GM21786 (cell line): ENCODE data around the gene CYB561A3.

Experiments
- ATAC-seq: cut with Tn5 transposase; IDR thresholded peaks from one replicate; pipeline ENCODE4 v1.9.1; 2021; ENCODE audit not compliant: unreplicated experiment

Gene CYB561A3

DNA sequence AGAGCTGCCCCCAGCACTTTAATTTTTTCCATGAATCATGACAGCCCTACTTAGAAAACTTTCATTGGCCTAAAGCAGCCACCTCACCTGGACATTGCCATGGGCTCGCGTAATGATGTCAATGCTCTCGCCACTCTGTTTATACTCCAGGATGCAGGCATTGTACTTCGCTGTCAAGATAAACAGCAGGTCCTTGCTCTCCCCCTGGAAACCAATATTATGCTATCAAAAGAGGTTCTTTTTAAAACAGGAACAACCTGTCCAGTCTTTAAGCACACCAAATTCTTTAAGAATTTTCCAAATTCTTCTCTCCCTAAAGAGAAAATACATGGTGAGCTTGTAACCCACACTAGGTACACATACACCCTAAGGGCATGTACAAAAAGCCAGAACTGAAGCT lies 31.8 kb downstream of the CYB561A3 start:
- ATAC-seq = no peak

DNA sequence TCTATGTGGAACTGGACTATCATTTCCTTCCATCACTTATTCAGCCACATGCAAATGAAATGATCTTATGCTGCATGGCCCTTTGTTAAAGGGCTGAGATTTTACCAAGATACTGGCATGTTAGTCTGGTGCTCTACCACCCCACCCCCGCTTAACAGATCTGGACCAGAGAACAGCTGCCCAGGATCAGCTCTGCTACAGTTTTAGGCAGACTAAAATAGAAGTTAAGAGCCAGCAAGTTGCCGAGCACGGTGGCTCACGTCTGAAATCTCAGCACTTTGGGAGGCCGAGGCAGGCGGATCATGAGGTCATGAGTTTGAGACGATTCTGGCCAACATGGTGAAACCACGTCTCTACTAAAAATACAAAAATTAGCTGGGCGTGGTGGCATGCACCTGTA lies 33.3 kb downstream of the CYB561A3 start:
- no peak for ATAC-seq

DNA sequence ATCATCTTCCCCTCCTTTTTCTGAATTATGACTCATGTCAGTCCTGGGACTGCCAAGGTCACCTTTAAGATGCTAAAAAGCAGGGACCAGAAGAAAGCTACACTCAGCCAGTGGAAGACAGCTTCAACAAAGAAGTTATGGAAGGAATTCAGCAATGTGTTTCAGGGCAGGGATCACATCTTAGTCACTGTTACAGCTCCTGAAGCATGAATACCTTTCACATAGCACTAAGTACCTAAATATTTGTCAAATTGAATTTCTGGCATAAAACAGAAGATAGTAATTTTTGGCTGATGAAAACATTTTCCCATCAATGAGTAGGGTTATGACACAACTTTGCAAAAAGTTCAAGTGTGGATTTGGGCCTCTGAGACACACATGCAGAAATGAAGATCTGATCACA lies 34.0 kb downstream of the CYB561A3 start:
- ATAC-seq = no peak

DNA sequence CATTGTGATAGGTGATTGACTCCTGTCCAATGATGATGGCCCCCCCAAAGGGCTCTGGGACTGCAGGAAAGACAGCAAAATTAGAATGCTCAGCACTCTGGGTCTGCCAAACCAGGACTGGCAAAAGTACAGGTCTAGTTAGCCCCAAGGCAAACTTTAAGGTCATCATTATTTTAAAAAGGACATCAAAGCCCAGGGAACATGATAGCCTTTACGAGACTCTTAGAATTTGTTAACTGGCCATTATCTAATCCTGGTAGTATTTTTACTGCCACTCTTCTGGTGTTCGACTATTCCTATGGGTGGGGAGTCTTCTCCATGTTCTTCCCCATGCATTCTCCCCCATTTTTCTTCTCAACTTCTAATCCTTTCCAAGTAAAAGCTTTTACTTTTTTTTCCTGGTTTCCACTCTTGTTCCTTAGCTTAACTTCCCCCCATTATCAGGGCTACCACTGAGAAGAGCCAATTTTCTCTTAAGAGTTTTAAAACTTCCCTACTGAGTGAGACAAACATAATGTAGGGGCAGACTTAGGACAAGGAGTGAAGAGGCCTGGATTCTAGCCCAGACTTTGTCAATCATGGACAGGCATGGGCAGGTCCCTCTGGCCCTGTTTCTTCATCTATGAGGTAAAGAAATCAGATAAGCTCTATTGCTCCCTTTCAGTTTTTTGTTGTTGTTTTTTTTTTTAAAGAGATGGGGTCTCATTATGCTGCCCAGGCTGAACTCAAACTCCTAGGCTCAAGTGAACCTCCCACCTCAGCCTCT lies 35.9 kb downstream of the CYB561A3 start:
- no peak for ATAC-seq

DNA sequence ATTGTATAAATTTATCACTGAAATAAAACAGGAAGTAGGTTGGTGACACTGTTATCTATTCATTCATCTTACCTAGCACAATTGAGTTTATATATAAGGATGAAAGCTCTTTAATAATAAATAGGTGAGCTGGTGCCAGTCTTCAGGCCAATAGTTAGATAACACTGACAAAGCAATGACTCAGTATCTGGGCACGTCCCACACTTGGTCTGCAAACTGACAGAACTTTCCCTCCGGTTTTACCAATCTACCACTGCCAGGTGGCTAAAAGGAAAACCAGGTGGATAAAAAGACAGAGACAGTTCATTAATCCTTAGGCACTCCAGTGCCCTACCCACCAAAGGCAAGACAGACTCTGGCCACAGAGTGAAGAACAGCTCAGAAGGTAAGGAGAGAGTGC lies 46.4 kb downstream of the CYB561A3 start:
- ATAC-seq = no peak

DNA sequence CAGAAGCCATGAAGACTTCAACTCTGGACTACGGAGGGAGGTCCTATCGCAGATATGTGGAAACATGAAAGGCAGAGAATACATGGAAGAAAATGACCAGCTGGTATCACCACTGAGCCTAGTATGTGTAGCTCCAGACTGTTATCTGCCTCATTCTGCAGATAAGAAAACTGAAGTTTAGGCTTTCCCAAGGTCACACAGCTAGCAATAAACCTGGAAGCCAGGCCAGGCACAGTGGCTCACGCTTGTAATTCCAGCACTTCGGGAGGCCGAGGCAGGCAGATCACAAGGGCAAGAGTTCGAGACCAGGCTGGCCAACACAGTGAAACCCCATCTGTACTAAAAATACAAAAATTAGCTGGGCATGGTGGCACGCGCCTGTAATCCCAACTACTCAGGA lies 50.9 kb downstream of the CYB561A3 start:
- no peak for ATAC-seq

DNA sequence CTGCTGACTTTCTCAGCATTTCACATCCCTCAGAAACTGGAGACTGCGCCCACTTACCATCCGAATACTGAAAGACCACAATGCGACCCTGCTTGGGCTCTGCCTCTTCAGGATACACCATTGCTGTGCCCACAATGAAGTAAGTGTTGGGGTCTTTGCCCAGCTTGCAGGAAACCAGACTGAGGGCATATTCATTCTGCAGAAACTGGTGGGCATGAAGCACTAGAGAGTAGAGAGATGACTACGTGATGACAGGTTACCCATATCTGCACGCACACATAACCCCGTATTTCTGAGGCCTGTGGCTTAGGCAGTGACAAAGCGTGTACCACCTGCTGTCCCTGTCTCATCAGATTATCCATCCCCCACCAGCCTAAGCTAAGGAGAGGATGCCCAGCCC lies 51.9 kb downstream of the CYB561A3 start:
- ATAC-seq = no peak

DNA sequence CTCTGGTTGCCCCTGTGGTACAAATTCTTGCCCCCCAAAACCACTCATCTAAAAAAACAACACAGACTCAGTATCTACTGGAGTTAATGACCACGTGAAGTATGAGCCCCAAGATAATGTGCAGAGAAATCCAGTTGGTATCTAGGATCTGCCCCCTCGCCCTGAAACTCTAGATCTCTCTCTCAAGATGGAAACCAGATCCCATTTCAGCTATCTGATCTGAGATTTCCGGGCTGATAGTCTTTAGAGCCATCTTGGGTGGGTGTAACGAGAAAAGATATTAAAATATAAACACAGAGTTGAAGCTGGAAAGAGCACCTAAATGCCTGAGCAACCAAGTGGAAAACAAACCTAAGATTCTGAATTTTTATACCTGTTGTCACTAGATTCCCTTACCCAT lies 52.5 kb downstream of the CYB561A3 start:
- no peak for ATAC-seq

DNA sequence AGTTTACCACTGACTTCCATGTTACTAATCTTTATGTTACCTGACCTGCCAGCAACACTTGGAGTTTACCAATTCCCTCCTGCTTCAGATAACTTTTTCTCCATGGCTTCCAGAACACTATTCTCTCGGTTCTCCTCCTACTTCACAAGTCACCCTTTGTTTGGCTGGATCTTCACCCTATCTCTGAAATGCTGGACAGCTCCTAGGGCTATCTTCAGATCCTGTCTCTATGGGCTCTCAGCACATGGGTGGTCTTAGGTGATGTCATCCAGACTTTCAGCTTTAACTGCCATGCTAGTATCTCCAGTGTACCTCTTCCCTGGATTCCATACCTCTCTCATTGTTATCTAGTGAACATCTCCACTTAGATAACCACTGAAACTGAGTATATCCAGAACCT lies 54.3 kb downstream of the CYB561A3 start:
- ATAC-seq = no peak

DNA sequence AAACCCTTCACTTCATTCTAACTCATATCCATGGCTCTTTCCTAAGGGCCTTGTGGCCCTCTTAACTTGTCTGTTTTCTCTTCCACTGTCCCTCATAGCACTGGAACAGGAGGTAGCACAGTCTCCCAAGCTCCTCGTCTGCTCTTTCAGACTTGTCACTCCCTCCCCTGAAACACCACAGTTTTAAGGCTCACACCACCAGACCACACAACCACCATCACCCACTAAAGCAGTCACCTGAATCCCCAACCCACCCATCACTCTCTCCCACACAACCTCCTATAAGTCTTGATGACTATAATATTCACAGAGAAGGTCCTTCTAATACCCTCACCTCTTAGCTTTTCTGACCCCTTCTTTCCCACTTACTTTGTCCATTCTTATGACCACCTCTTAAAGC lies 55.5 kb downstream of the CYB561A3 start:
- no peak for ATAC-seq

DNA sequence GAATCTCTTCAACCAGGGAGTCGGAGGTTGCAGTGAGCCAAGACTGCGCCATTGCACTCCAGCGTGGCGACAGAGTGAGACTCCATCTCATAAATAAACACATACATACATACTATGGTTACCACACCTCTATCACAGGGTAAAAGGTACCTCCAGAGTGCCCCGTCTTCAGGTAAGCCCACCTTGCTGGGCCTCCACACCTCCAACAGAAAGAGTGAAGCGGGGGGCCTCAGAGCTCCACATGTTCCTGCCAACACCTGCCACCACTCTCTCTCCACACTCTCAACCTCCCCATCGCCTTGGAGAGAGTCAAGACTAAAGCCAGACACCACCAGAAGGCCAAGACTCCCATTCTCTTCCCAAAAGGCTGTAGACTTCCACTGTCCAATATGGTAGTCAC lies 56.3 kb downstream of the CYB561A3 start:
- ATAC-seq = no peak

DNA sequence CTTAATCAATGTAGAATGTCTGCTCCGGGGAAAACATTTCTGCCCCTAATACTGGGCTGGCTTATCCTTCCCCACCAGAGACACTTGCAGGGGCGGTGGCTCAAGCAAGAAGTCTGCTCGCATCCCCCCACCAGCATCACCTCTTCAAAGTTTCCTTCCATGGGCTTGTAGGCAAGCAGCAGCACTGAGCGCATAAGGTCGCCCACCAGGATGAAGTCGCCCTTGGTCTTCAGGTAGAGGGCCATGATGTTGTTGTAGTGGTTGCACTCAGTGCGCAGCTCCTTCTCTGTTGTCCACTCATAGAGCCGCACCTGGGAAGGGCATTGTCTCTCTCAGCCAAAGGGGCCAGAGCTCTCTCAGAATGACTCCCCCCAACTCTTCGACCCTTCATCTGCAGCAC lies 58.0 kb downstream of the CYB561A3 start:
- ATAC-seq = no peak

DNA sequence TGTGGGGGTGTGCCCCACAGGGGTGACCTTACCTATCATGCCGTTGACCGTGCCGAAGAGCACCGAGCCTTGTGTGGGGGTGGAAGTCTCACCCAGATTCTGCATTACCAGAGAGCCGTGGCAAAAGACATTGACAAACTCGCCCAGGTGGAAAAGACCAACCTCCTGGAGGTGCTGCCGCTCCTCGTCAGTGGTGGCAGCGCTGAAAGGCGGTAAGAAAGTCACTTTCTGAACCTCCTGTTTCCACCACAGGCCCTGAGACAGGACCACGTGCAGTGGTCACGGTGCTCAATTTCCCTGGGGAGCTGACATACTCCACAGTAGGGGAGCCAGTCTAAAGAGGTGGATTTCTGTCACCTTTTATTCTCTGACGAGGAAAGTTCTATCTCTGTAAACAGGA lies 59.1 kb downstream of the CYB561A3 start:
- no peak for ATAC-seq
